ENCODE measurements around the gene ZNF213. TPM values are rescaled to one million over a fixed set of nuclear protein-coding genes. Genes with fewer than 3 reads are reported as not detected.

The ZNF213 gene
- total RNA-seq, 1 donor from 2014 or later, result 10.2 TPM

- Histone ChIP-seq H3K27me3 (ENCODE audit: low read depth) (no peaks in the 10 kb centered on the region), H3K36me3 (peaks cover 13% of the 10 kb centered on the region), H3K27ac (peak overlapping the region; percentile 81), H3K4me1 (peaks cover 52% of the 10 kb centered on the region), H3K4me3 (peak overlapping the region; percentile 65), H3K9me3 (no peaks in the 10 kb centered on the region)
- intact Hi-C loops (cut with DNase I), result no loop called here
- TF ChIP-seq, protein P1, sequence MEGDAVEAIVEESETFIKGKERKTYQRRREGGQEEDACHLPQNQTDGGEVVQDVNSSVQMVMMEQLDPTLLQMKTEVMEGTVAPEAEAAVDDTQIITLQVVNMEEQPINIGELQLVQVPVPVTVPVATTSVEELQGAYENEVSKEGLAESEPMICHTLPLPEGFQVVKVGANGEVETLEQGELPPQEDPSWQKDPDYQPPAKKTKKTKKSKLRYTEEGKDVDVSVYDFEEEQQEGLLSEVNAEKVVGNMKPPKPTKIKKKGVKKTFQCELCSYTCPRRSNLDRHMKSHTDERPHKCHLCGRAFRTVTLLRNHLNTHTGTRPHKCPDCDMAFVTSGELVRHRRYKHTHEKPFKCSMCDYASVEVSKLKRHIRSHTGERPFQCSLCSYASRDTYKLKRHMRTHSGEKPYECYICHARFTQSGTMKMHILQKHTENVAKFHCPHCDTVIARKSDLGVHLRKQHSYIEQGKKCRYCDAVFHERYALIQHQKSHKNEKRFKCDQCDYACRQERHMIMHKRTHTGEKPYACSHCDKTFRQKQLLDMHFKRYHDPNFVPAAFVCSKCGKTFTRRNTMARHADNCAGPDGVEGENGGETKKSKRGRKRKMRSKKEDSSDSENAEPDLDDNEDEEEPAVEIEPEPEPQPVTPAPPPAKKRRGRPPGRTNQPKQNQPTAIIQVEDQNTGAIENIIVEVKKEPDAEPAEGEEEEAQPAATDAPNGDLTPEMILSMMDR (IDR thresholded peaks at IDR 0.05), result peak; percentile 90
- DNase-seq (peak; percentile 78), ATAC-seq (peak; percentile 83 to 89)
These were observed 5.4 kb upstream of the ZNF213 start for GRCh38 chr16:3129137-3130131.

GRCh38 chr16:3131755-3132377 is 3.0 kb upstream of the ZNF213 start:
- Histone ChIP-seq H3K36me3 (peaks cover 13% of the 10 kb centered on the region), H3K27me3 (ENCODE audit: low read depth) (no peaks in the 10 kb centered on the region), H3K4me1 (peaks cover 57% of the 10 kb centered on the region), H3K27ac (no peak overlapping the region), H3K9me3 (no peaks in the 10 kb centered on the region), H3K4me3 (no peak overlapping the region)
- DNase-seq (no peak), ATAC-seq (no peak)
- intact Hi-C loops (cut with DNase I), result no loop called here
- TF ChIP-seq, protein P1 (IDR thresholded peaks at IDR 0.05), result peak; percentile 47

DNA sequence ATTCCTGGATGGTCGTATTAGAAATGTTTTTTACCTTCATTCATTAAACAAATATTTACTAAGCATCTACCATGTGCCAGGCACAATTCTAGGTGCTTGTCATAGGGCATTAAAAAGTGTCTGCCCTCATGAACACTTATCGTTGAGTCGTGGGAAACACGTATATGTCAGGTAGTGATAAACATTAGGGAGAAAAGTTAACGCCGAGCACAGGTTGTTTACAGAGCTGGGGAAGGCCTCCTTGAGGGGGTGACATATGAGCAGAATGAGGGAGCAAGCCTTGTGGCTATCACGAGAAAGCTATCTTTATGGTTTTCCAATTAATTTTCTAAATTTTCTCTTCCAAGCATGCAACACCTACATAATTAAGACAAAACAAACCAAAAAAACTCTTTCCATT is 985 bp upstream of the ZNF213 start:
- peak overlapping the region; percentile 93 for H3K27ac ChIP-seq
- DNase-seq (no peak), ATAC-seq (no peak)
- peak overlapping the region; percentile 92 for H3K4me3 ChIP-seq
- TF ChIP-seq, protein P1 (IDR thresholded peaks at IDR 0.05), result no peak
- peaks cover 22% of the 10 kb centered on the region for H3K36me3 ChIP-seq
- H3K4me1 ChIP-seq, result peaks cover 47% of the 10 kb centered on the region
- no peaks in the 10 kb centered on the region for H3K9me3 ChIP-seq
- intact Hi-C loops (cut with DNase I), result no loop called here
- no peaks in the 10 kb centered on the region for H3K27me3 ChIP-seq (ENCODE audit: low read depth)

- intact Hi-C loops (cut with DNase I), result no loop called here
These were observed 392 bp downstream of the ZNF213 start for GRCh38 chr16:3135126-3135715.

DNA sequence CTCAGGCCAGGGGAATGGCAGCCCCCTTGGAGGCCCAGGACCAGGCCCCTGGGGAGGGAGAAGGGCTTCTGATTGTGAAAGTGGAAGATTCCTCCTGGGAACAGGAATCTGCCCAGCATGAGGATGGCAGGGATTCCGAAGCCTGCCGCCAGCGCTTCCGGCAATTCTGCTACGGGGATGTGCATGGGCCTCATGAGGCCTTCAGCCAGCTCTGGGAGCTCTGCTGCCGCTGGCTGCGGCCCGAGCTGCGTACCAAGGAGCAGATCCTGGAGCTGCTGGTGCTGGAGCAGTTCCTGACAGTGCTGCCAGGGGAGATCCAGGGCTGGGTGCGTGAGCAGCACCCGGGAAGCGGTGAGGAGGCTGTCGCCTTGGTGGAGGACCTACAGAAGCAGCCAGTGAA is 2.4 kb downstream of the ZNF213 start:
- Histone ChIP-seq H3K27me3 (ENCODE audit: low read depth) (no peaks in the 10 kb centered on the region), H3K4me1 (peaks cover 27% of the 10 kb centered on the region), H3K9me3 (no peaks in the 10 kb centered on the region), H3K4me3 (no peak overlapping the region), H3K27ac (no peak overlapping the region), H3K36me3 (peaks cover 38% of the 10 kb centered on the region)
- DNase-seq, result peak; percentile 44
- no peak for ATAC-seq
- intact Hi-C loops (cut with DNase I), result no loop called here
- TF ChIP-seq, protein P1 (IDR thresholded peaks at IDR 0.05), result no peak

More at GRCh38 chr16:3135126-3135715, 392 bp downstream of the ZNF213 start:
- peak overlapping the region; percentile 93 for H3K27ac ChIP-seq
- TF ChIP-seq, protein P1 (IDR thresholded peaks at IDR 0.05), result no peak
- DNase-seq (no peak), ATAC-seq (no peak)
- H3K36me3 ChIP-seq, result peaks cover 34% of the 10 kb centered on the region
- peak overlapping the region; percentile 92 for H3K4me3 ChIP-seq
- no peaks in the 10 kb centered on the region for H3K9me3 ChIP-seq
- H3K27me3 ChIP-seq (ENCODE audit: low read depth), result no peaks in the 10 kb centered on the region
- H3K4me1 ChIP-seq, result peaks cover 34% of the 10 kb centered on the region
